HepG2 (cell line): ENCODE data around the gene CYP27B1. TPM values are rescaled to one million over a fixed set of nuclear protein-coding genes. Genes with fewer than 3 reads are reported as not detected.

Experiments
- ARNT2 ChIP-seq: sonication (generic); formaldehyde crosslinking; IDR thresholded peaks from 2 replicates; pipeline ENCODE4 v1.8.0; 2022; ENCODE audit warnings: mild to moderate bottlenecking, low read depth, missing genetic modification reagents, moderate library complexity
- HIVEP1 ChIP-seq: sonication (generic); formaldehyde crosslinking; IDR thresholded peaks from 2 replicates; pipeline ENCODE4 v1.4.0; 2020; ENCODE audit warnings: mild to moderate bottlenecking, missing genetic modification reagents
- KDM1A ChIP-seq: IDR thresholded peaks from 2 replicates; pipeline ENCODE4 v1.6.1; 2016; ENCODE audit warnings: missing compliant biosample characterization
- KDM3A ChIP-seq: IDR thresholded peaks from 2 replicates; pipeline ENCODE4 v1.6.1; 2018; ENCODE audit warnings: low read depth, missing compliant biosample characterization
- LCORL ChIP-seq, 2 experiments: fragments of 450-650 bp in 1 of 2; sonication (generic) in 1 of 2; formaldehyde crosslinking in 1 of 2; IDR thresholded peaks; 2 replicates each; pipeline versions ENCODE4 v1.5.0 to v1.6.1; 2017 to 2020; ENCODE audit warnings: antibody characterized with exemption in 1 of 2, missing genetic modification reagents in 1 of 2
- MAF1 ChIP-seq: sonication (generic); formaldehyde crosslinking; IDR thresholded peaks from 2 replicates; pipeline ENCODE4 v1.5.0; 2020; ENCODE audit warnings: missing genetic modification reagents, borderline replicate concordance
- MXD1 ChIP-seq: sonication (generic); formaldehyde crosslinking; IDR thresholded peaks from 2 replicates; pipeline ENCODE4 v1.4.0; 2020; ENCODE audit warnings: mild to moderate bottlenecking, missing genetic modification reagents
- PBX3 ChIP-seq: sonication (generic); formaldehyde crosslinking; IDR thresholded peaks from 2 replicates; pipeline ENCODE4 v1.8.1; 2023; ENCODE audit warnings: missing genetic modification reagents, inconsistent platforms, borderline replicate concordance
- POLR2AphosphoS2 ChIP-seq: IDR thresholded peaks from 2 replicates; pipeline ENCODE4 v1.6.1; 2011; ENCODE audit warnings: low read depth, low read length, improper control_type of control experiment
- PRDM15 ChIP-seq: sonication (generic); formaldehyde crosslinking; IDR thresholded peaks from 2 replicates; pipeline ENCODE4 v1.4.0; 2020; ENCODE audit warnings: missing genetic modification reagents
- SATB2 ChIP-seq: sonication (generic); formaldehyde crosslinking; IDR thresholded peaks from 2 replicates; pipeline ENCODE4 v1.5.0; 2020; ENCODE audit warnings: missing genetic modification reagents
- ZNF34 ChIP-seq: sonication (generic); formaldehyde crosslinking; IDR thresholded peaks from 2 replicates; pipeline ENCODE4 v1.4.0; 2020; ENCODE audit warnings: mild to moderate bottlenecking, missing genetic modification reagents, borderline replicate concordance
- ZNF510 ChIP-seq: sonication (generic); formaldehyde crosslinking; IDR thresholded peaks from 2 replicates; pipeline ENCODE4 v1.4.0; 2020; ENCODE audit warnings: low read depth, mild to moderate bottlenecking, missing genetic modification reagents
- ZNF605 ChIP-seq: sonication (generic); formaldehyde crosslinking; IDR thresholded peaks from 2 replicates; pipeline ENCODE4 v1.8.0; 2022; ENCODE audit warnings: mild to moderate bottlenecking, missing genetic modification reagents
- ZNF709 ChIP-seq: sonication (generic); formaldehyde crosslinking; IDR thresholded peaks from 2 replicates; pipeline ENCODE4 v1.5.0; 2020; ENCODE audit warnings: mild to moderate bottlenecking, missing genetic modification reagents
- ZNF747 ChIP-seq: sonication (generic); formaldehyde crosslinking; IDR thresholded peaks from 2 replicates; pipeline ENCODE4 v1.8.1; 2023; ENCODE audit warnings: missing genetic modification reagents, mild to moderate bottlenecking, borderline replicate concordance
- ZSCAN30 ChIP-seq: sonication (generic); formaldehyde crosslinking; IDR thresholded peaks from 2 replicates; pipeline ENCODE4 v1.5.0; 2020; ENCODE audit warnings: mild to moderate bottlenecking, missing genetic modification reagents
- ZSCAN31 ChIP-seq: sonication (generic); formaldehyde crosslinking; IDR thresholded peaks from 2 replicates; pipeline ENCODE4 v1.5.0; 2020; ENCODE audit warnings: low read depth, mild to moderate bottlenecking, missing genetic modification reagents
- polyA plus RNA-seq, 8 experiments: library from polyadenylated mRNA; depleted of rRNA in 3 of 8; stranded (reverse) in 7 of 8; unstranded in 1 of 8; fragments of >200 nt; fragmentation: Illumina TruSeq in 4 of 8; extraction: Trizol in 4 of 8; gene quantifications; 2 replicates each; pipeline versions ENCODE4 v1.2.1 to v1.2.3, GENCODE V29; 2011 to 2016; ENCODE audit warnings: low read depth in 4 of 8, missing spikeins in 1 of 8, mixed read lengths in 1 of 8; ENCODE audit not compliant: insufficient read depth in 1 of 8
- total RNA-seq, 5 experiments: library from RNA; depleted of rRNA; stranded (reverse); fragments of >200 nt; fragmentation: Illumina TruSeq; extraction: Trizol; gene quantifications; 2 replicates each; pipeline ENCODE4 v1.2.3, GENCODE V29; 2016; ENCODE audit warnings: low read depth in 1 of 5
- TF ChIP-seq, protein P1 (sequence below): IDR thresholded peaks from 2 replicates; pipeline ENCODE4 v1.6.1; 2016; ENCODE audit warnings: missing biosample characterization, missing genetic modification reagents, low read depth
- TF ChIP-seq, protein P2 (sequence below): sonication (generic); formaldehyde crosslinking; IDR thresholded peaks from 2 replicates; pipeline ENCODE4 v1.5.0; 2020; ENCODE audit warnings: mild to moderate bottlenecking, missing genetic modification reagents

The CYP27B1 gene
- total and polyA plus RNA-seq, 2 of the 13 experiments (the other 11 are each of a cell fraction or from before 2014, with no cell fraction given): 2.3 to 3.0 TPM

DNA sequence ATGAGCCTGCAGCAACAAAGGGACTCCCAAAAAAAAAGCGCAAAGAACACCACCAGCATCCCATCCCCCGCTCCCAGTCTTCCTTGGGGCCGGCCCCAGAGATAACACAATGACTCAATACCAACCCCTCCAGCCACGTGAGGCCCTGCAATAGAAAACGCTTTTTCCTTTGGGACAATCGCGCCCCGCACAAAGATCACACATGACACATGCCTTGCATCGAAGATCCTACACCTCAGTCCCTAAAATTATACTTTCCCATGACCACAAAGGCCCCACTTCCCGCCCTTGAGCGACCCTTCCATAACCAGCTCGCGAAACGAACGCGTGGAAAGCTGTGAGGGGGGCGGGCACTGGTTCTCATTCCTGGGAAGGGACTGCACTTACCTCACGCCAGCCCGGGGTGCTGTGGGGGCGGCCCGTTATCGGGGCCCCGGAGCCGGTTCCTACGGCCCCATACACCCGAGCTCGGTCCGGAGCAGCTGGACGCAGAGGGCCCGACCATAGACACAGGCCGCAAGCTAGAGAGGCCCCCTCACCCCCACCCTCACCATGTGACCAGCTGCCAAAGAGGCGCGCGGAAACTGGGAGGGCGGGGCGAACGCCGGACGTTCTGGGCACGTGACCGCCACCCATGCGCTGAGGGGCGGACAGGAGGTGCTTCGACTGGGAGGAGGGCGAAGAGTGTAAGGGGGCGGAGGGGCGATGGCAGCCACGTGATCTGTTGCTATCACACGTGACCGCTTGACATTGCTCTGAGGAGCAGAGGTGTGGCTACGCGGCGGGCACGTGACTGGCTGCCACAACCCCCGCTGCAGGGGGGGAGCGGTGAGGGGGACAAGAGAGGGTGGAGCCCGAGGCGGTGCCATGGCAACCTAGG lies 14.8 kb downstream of the CYP27B1 start, which contains the start of gene CDK4 (continued):
- TF ChIP-seq KDM3A (CRISPR knock-in tag) (peak; percentile 93), ZSCAN30 (CRISPR knock-in tag) (no peak), KDM1A (no peak), PBX3 (CRISPR knock-in tag) (peak; percentile 50; the same call in 1 of the 2 replicates), ZNF510 (0 out of 2 replicates have a peak, but pooled peaks have one; percentile 59), LCORL (IDR thresholded peaks at IDR 0.05) (no peak), LCORL (CRISPR knock-in tag; IDR thresholded peaks at IDR 0.05) (peak; percentile 80), ZNF605 (CRISPR knock-in tag) (peak; percentile 89), PRDM15 (CRISPR knock-in tag) (no peak), ZNF709 (CRISPR knock-in tag) (peak; percentile 98), MAF1 (no peak; the same call in 1 of the 2 replicates), ARNT2 (CRISPR knock-in tag) (peak; percentile 93), MXD1 (CRISPR knock-in tag) (peak; percentile 94), ZNF747 (peak; percentile 93), HIVEP1 (CRISPR knock-in tag) (peak; percentile 93), ZSCAN31 (CRISPR knock-in tag) (peak; percentile 95), POLR2AphosphoS2 (no peak; the same call in 1 of the 2 replicates), ZNF34 (no peak), SATB2 (CRISPR knock-in tag) (no peak)
- TF ChIP-seq, protein P1, sequence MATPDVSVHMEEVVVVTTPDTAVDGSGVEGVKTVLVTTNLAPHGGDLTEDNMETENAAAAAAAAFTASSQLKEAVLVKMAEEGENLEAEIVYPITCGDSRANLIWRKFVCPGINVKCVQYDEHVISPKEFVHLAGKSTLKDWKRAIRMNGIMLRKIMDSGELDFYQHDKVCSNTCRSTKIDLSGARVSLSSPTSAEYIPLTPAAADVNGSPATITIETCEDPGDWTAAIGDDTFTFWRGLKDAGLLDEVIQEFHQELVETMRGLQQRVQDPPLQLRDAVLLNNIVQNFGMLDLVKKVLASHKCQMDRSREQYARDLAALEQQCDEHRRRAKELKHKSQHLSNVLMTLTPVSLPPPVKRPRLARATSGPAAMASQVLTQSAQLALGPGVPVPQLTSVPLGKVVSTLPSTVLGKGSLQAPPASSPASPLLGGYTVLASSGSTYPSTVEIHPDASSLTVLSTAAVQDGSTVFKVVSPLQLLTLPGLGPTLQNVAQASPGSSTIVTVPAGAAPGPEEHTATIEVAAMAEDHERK (CRISPR knock-in tag): no peak; the same call in 1 of the 2 replicates
- TF ChIP-seq, protein P2, sequence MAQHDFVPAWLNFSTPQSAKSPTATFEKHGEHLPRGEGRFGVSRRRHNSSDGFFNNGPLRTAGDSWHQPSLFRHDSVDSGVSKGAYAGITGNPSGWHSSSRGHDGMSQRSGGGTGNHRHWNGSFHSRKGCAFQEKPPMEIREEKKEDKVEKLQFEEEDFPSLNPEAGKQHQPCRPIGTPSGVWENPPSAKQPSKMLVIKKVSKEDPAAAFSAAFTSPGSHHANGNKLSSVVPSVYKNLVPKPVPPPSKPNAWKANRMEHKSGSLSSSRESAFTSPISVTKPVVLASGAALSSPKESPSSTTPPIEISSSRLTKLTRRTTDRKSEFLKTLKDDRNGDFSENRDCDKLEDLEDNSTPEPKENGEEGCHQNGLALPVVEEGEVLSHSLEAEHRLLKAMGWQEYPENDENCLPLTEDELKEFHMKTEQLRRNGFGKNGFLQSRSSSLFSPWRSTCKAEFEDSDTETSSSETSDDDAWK (CRISPR knock-in tag): no peak
